ENCODE data around the gene CDKL1. TPM values are rescaled to one million over a fixed set of nuclear protein-coding genes. Genes with fewer than 3 reads are reported as not detected.

The CDKL1 gene
- polyA plus RNA-seq, 3 donors: 1.2 to 2.5 (median 1.3) TPM

DNA sequence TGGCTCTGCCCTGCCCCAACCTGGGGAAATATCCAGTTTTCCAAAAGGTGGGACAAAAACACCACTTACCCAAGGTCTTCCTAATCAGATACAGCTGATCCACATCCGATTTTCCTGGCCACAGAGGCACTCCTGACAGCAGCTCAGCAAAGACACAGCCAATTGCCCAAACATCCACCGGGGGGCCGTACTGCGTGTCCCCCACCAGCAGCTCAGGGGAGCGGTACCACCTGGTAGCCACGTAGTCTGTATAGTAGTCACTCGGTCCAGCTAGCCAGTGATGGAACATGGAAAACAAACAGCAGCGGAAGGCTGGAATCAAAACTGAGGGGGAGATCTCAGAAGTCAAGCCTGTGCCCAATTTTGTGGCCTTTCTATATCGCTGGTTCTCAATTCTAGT lies 55.7 kb downstream of the CDKL1 start:
- no peak for DNase-seq
- Histone ChIP-seq H3K9ac (ENCODE audit: insufficient read depth, low read length, poor library complexity, severe bottlenecking) (no peak overlapping the region), H3K4me2 (replicated peaks; ENCODE audit: extremely low read depth, low read length, poor library complexity, severe bottlenecking) (no peak overlapping the region), H4K20me1 (ENCODE audit: insufficient read depth, low read length) (no peaks in the 10 kb centered on the region), H3K27me3 (ENCODE audit: control insufficient read depth in 2 of 2, insufficient read depth in 2 of 2, low read length in 2 of 2) (no peaks in the 10 kb centered on the region), H3K79me2 (ENCODE audit: insufficient read depth, low read length) (no peaks in the 10 kb centered on the region), H3K27ac (ENCODE audit: low read depth in 1 of 2, low read length in 2 of 2) (no peak overlapping the region), H3K4me1 (ENCODE audit: control insufficient read depth in 1 of 2, insufficient read depth in 2 of 2, low read length in 2 of 2) (peaks cover 0 to 5% of the 10 kb centered on the region in 2 donors), H3K36me3 (replicated peaks in 1 of 2; ENCODE audit: control insufficient read depth in 1 of 2, insufficient read depth in 2 of 2, low read length in 2 of 2) (peaks cover 0 to 4% of the 10 kb centered on the region in 2 donors), H3K9me3 (replicated peaks in 1 of 2; ENCODE audit: control insufficient read depth in 1 of 2, insufficient read depth in 1 of 2, low read length in 2 of 2) (no peaks in the 10 kb centered on the region), H2AFZ (ENCODE audit: insufficient read depth, low read depth, low read length, poor library complexity, severe bottlenecking) (no peak overlapping the region), H3K4me3 (replicated peaks in 1 of 3; ENCODE audit: low read depth in 2 of 3, low read length in 3 of 3) (no peak overlapping the region)
- peaks cover 16% of the 10 kb centered on the region for H3K4me1 Mint-ChIP-seq
- peaks cover 0 to 3% (median 0%) of the 10 kb centered on the region in 3 donors for H3K27me3 Mint-ChIP-seq (ENCODE audit: low read depth in 3 of 3)
- 92% methylated on average over 6 of the region's 9 CpGs for WGBS (ENCODE audit: insufficient coverage)
- intact Hi-C loops (cut with micrococcal nuclease): no loop called here
- no peaks in the 10 kb centered on the region for H3K9me3 Mint-ChIP-seq
- no peak overlapping the region for H3K4me3 Mint-ChIP-seq
- TF ChIP-seq, protein P1, sequence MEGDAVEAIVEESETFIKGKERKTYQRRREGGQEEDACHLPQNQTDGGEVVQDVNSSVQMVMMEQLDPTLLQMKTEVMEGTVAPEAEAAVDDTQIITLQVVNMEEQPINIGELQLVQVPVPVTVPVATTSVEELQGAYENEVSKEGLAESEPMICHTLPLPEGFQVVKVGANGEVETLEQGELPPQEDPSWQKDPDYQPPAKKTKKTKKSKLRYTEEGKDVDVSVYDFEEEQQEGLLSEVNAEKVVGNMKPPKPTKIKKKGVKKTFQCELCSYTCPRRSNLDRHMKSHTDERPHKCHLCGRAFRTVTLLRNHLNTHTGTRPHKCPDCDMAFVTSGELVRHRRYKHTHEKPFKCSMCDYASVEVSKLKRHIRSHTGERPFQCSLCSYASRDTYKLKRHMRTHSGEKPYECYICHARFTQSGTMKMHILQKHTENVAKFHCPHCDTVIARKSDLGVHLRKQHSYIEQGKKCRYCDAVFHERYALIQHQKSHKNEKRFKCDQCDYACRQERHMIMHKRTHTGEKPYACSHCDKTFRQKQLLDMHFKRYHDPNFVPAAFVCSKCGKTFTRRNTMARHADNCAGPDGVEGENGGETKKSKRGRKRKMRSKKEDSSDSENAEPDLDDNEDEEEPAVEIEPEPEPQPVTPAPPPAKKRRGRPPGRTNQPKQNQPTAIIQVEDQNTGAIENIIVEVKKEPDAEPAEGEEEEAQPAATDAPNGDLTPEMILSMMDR (IDR thresholded peaks at IDR 0.05): no peak
- H3K36me3 Mint-ChIP-seq: peaks cover 23 to 27% of the 10 kb centered on the region in 2 donors
- H3K27ac Mint-ChIP-seq: no peak overlapping the region

DNA sequence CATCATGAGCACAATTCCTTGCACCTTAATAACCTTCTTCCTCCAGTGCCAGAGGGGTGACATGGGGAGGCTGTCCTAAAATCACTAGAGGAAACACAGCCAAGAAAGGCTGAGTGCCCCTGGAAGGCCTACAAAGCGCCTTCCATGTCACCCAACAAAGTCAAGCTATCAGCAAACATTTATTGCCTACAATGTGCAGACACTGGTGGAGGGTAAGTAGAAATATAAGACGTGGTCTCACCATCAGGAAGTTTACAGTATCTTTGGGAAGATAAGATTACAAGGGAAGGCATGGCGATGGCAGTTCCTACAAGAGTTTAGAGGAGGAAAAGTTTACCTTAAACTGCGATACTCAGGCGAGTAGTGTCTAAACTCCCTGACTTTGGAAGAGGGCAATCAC lies 56.6 kb downstream of the CDKL1 start:
- Histone ChIP-seq H3K4me2 (replicated peaks; ENCODE audit: extremely low read depth, low read length, poor library complexity, severe bottlenecking) (no peak overlapping the region), H3K9me3 (replicated peaks in 1 of 2; ENCODE audit: control insufficient read depth in 1 of 2, insufficient read depth in 1 of 2, low read length in 2 of 2) (no peaks in the 10 kb centered on the region), H3K4me1 (ENCODE audit: control insufficient read depth in 1 of 2, insufficient read depth in 2 of 2, low read length in 2 of 2) (peaks cover 0 to 5% of the 10 kb centered on the region in 2 donors), H3K27me3 (ENCODE audit: control insufficient read depth in 2 of 2, insufficient read depth in 2 of 2, low read length in 2 of 2) (no peaks in the 10 kb centered on the region), H3K4me3 (replicated peaks in 1 of 3; ENCODE audit: low read depth in 2 of 3, low read length in 3 of 3) (no peak overlapping the region), H3K27ac (ENCODE audit: low read depth in 1 of 2, low read length in 2 of 2) (no peak overlapping the region), H3K36me3 (replicated peaks in 1 of 2; ENCODE audit: control insufficient read depth in 1 of 2, insufficient read depth in 2 of 2, low read length in 2 of 2) (peaks cover 0 to 4% of the 10 kb centered on the region in 2 donors), H3K9ac (ENCODE audit: insufficient read depth, low read length, poor library complexity, severe bottlenecking) (no peak overlapping the region), H2AFZ (ENCODE audit: insufficient read depth, low read depth, low read length, poor library complexity, severe bottlenecking) (no peak overlapping the region), H3K79me2 (ENCODE audit: insufficient read depth, low read length) (no peaks in the 10 kb centered on the region), H4K20me1 (ENCODE audit: insufficient read depth, low read length) (no peaks in the 10 kb centered on the region)
- Mint-ChIP-seq H3K4me3 (no peak overlapping the region), H3K36me3 (peaks cover 21 to 26% of the 10 kb centered on the region in 2 donors), H3K27ac (peak overlapping the region in 1 of 7 donors; percentile 40), H3K9me3 (no peaks in the 10 kb centered on the region), H3K27me3 (ENCODE audit: low read depth in 3 of 3) (peaks cover 0 to 2% (median 0%) of the 10 kb centered on the region in 3 donors), H3K4me1 (peaks cover 19% of the 10 kb centered on the region)
- no CpG with 5 or more reads among the region's 5 CpGs for WGBS (ENCODE audit: insufficient coverage)
- DNase-seq: no peak
- TF ChIP-seq, protein P1 (IDR thresholded peaks at IDR 0.05): no peak
- intact Hi-C loops (cut with micrococcal nuclease): no loop called here
